ENCODE measurements around the gene SNAPC3.
A peak's percentile ranks its signal among the peaks of the same experiment; 100 is the strongest.

Gene SNAPC3

DNA sequence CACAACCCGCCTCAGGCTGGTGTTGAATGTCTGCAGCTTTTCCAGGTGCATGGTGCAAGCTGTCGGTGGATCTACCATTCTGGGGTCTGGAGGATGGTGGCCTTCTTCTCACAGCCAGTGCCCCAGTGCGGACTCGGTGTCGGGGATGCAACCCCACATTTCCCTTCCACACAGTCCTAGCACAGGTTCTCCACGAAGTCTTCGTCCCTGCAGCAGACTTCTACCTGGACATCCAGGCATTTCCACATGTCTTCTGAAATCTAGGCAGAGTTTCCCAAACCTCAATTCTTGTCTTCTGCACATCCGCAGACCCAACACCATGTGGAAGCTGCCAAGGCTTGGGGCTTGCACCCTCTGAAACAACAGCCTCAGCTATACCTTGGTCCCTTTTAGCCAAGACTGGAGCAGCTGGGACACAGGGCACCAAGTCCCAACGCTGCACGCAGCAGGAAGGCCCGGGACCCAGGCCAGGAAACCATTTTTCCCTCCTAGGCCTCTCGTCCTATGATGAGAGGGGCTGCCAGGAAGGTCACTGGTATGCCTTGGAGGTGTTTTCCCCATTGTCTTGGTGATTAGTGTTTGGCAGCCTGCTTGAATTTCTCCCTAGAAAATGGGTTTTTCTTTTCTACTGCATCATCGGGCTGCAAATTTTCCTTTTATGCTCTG lies 69.9 kb downstream of the SNAPC3 start:
- no peak for DNase-seq (ENCODE audit: low read depth)

DNA sequence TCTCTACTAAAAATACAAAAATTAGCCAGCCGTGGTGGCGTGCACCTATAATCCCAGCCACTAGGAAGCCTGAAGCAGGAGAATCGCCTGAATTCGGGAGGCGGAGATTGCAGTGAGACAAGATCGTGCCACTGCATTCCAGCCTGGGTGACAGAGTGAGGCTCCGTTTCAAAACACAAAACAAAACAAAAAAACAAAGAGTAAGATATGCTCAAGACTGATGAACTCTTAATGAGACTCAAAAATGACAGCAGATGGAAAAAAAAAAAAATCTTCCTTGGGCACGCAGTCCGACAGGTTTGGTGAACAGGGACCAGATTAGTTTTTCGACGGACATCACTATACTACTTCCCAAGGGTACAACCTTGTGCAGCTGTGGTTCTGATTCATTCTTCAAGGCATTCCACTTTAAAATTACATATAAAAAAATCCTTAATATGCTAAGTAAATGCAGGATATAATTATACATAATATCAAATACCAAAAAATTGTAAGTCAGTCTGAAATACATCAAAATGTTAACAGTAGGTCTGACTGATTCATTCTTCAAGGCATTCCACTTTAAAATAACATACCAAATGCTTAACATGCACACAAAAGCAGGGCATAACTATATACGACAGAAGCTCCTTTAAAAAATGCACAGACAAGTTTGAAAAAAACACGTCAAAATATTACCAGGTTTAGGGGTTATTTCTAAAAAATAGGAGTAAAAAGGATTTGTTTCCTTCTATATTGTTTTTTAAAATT lies 75.7 kb downstream of the SNAPC3 start:
- DNase-seq (ENCODE audit: low read depth), result no peak

DNA sequence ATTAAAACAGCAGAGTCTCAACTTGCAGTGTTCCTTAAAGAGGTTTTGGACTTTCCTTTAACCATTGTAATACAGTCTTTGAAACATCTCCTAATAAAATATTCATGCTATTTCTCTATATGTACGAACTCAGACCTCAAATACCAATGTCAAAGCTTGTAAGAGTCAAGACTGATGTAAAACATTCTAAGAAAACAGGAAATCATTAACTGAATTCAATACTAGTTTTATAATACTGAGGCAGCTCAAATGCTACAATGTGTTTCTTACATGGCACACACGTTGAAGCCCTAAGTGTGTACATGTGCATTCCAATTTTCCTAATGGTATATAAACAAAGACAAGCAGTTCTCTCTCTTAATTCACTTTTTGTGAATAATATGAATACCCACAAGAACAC lies 76.5 kb downstream of the SNAPC3 start:
- no peak for DNase-seq (ENCODE audit: low read depth)

DNA sequence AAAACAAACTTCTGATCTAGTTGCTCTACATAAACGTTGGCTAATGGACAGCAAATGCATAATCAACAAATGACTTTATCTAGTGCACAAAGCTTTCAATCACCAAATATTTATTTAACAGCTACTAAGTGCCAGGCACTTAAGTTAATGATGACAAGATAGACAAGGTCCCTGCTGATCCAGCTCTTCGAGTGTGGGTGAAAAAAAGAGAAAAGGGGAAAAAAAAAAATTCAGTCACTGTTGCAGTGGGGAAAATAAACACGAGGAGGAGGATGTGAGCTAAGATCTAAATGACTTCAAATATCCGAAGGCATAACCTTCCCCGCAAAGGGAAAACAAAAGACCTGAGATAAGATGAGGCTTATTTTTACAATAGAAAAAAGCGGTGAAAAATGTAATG lies 78.5 kb downstream of the SNAPC3 start:
- no peak for DNase-seq (ENCODE audit: low read depth)

DNA sequence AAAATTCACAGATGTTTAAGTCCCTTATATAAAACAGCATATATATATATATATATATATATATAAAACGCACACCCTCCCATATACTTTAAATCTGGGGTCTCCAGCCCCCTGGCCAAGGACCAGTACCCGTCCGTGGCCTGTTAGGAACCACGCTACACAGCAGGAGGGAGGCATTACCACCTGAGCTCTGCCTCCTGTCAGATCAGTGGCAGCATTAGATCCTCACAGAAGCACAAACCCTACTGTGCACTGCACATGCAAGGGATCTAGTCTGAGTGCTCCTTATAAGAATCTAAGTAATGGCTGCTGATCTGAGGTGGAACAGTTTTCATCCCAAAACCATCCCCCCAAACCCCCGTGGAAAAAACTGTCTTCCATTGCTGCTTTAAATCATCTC lies 79.1 kb downstream of the SNAPC3 start:
- no peak for DNase-seq (ENCODE audit: low read depth)

DNA sequence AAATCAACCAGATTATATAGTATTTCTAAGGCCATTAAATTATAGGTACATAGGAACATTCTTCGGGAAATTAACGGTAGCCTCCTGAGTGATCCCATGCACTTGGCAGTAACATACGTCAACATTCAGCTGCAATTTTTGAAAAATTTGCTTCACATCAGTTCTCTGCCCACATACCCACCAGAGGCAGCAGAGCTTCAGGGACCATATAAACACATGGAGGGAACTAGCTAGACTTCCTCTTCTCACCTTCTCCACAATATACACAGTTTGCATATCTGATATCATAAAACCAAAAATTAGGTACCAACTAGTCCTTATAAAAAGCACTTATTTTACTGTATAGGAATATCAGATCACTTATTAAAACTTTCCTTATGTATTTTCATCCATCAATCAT lies 83.2 kb downstream of the SNAPC3 start:
- DNase-seq (ENCODE audit: low read depth), result no peak

DNA sequence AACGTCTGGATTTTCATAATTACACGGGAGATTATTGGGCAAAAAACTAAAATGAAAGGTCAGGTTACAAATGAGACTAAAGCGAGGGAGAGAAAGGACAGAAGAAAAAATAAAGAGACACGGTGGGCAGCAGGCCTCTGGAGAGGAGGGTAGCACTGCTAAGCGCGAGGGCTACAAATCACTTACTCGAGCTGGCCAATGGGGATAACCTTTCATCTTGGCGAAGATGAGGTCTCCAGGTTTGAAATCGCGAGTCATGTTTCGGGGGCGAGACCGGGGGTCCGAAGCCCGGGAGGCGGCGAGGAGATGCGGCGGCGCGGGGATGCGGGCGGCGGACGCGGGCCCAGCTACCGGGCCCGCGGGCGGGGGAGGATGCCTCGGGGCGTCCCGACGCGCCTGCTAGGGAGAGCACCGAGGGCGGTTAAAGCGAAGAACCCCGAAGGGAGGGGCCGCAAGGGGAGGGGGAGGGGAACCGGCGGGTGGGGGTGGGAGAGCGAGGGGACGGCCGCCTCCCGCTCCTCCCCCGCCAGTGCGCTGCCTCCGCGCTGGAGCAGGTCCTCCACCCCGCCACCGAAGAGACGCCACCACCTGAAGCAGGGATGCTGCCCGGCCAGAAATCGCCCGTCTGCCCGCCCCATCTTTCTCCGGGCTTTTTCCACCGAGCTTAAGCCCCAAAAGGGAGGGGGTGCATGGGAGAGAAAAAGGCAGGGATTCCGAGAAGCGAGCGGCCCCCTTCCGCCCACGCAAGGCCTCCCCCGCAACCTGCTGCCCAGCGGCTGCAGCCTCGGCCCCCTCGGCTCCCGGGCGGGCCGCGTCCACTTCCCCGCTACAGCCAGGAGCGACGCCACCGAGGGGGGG lies 87.5 kb downstream of the SNAPC3 start:
- DNase-seq (ENCODE audit: low read depth), result peak; percentile 53

DNA sequence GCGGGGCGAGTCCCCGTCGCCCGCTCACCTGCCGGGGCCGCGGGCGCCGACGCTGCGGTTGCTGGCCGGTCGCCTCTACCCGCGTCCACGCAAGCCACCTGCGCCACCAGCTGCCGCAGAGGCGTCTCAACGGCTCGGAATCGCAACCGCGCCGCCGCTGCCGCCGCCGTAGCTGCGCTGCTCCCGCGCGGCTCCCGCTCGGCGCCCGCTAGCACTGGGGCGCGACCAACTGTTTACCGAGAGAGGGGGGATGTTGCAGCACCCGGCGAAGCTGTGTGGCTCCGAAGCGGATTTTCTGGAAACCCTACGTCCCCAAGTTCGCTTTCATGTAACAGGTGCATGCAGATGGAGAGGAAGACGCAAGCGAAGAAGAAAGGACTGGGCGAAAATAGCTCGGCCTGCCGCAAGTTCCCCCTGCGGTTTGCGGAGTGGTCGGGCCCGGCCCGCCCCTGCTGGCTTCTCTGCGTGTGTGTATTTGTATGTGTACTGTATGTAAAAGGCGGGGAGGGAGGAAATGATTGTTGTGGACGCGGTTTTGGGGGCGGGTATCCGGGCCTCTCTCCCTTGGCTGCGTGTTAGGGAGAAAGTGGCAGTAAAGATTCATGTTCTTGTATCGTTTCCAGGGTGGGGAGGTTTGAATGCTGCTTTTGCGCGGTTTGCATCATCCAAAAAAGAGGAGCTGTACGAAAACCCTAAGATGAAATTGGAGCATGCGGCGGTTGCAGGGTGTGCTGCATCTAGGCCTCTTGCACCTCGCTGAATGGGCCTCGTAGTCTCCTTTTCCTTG lies 88.3 kb downstream of the SNAPC3 start, which contains the start of gene PSIP1:
Gene PSIP1, minus strand, starts transcription at position 182 of the 787 bp plus-strand sequence. CDS start 782 bp downstream, outside the sequence.
- DNase-seq (ENCODE audit: low read depth), result peak; percentile 76
